DND-41 (cell line): Measurements from ENCODE around the gene WWTR1.

ENCODE experiments used
- ATAC-seq: fragments of 200-7000 bp; cut with Tn5 transposase; 3 replicates; pipeline ENCODE4 v1.9.1; 2021; ENCODE audit warnings: low read depth; ENCODE audit not compliant: insufficient read depth
- DNase-seq: peaks from one replicate; pipeline ENCODE4 v3.0.0-alpha.2; 2020
- H2AFZ ChIP-seq: 2 replicates; pipeline ENCODE4 v1.6.0; 2012; ENCODE audit warnings: low read depth, low read length
- H3K27ac ChIP-seq: 2 replicates; pipeline ENCODE4 v1.5.1; 2012; ENCODE audit warnings: low read length, inconsistent platforms
- H3K27me3 ChIP-seq: fragments of 200-600 bp; sonication (generic); 2 replicates; pipeline ENCODE4 v1.6.0; 2012; ENCODE audit warnings: low read length, mild to moderate bottlenecking, inconsistent platforms; ENCODE audit not compliant: insufficient read depth, poor library complexity
- H3K36me3 ChIP-seq: 2 replicates; pipeline ENCODE4 v1.5.1; 2012; ENCODE audit warnings: low read length, inconsistent platforms; ENCODE audit not compliant: insufficient read depth
- H3K4me1 ChIP-seq: 2 replicates; pipeline ENCODE4 v1.5.1; 2012; ENCODE audit warnings: mild to moderate bottlenecking, low read length; ENCODE audit not compliant: insufficient read depth
- H3K4me2 ChIP-seq: 2 replicates; pipeline ENCODE4 v1.6.0; 2012; ENCODE audit warnings: mild to moderate bottlenecking, moderate library complexity, low read length, inconsistent platforms; ENCODE audit not compliant: insufficient read depth
- H3K4me3 ChIP-seq, 2 experiments: fragments of 200-600 bp in 1 of 2; shearing (Covaris generic) in 1 of 2; 2 replicates each; pipeline ENCODE4 v1.5.1; 2012 to 2016; ENCODE audit warnings: inconsistent platforms in 2 of 2, low read length in 2 of 2, mild to moderate bottlenecking in 2 of 2, low read depth in 1 of 2, moderate library complexity in 1 of 2
- H3K79me2 ChIP-seq: 2 replicates; pipeline ENCODE4 v1.6.0; 2012; ENCODE audit warnings: low read length, inconsistent platforms; ENCODE audit not compliant: insufficient read depth
- H3K9ac ChIP-seq: 2 replicates; pipeline ENCODE4 v1.6.0; 2012; ENCODE audit warnings: low read depth, mild to moderate bottlenecking, inconsistent platforms, low read length, moderate library complexity
- H3K9me3 ChIP-seq: 2 replicates; pipeline ENCODE4 v1.5.1; 2012; ENCODE audit warnings: low read length, moderate library complexity, mild to moderate bottlenecking, inconsistent platforms; ENCODE audit not compliant: insufficient read depth, severe bottlenecking
- H4K20me1 ChIP-seq: 2 replicates; pipeline ENCODE4 v1.6.0; 2012; ENCODE audit warnings: low read length; ENCODE audit not compliant: insufficient read depth
- EZH2 ChIP-seq: IDR thresholded peaks from 3 replicates; pipeline ENCODE4 v1.6.1; 2012; ENCODE audit warnings: borderline replicate concordance, low read depth, mild to moderate bottlenecking, moderate library complexity, low read length, inconsistent platforms; ENCODE audit not compliant: severe bottlenecking
- TF ChIP-seq, protein P1 (sequence below): IDR thresholded peaks from 2 replicates; pipeline ENCODE4 v1.5.1; 2012; ENCODE audit warnings: borderline replicate concordance, low read length, moderate library complexity, mild to moderate bottlenecking; ENCODE audit not compliant: poor library complexity, severe bottlenecking; ENCODE audit errors: extremely low read depth

Gene WWTR1

DNA sequence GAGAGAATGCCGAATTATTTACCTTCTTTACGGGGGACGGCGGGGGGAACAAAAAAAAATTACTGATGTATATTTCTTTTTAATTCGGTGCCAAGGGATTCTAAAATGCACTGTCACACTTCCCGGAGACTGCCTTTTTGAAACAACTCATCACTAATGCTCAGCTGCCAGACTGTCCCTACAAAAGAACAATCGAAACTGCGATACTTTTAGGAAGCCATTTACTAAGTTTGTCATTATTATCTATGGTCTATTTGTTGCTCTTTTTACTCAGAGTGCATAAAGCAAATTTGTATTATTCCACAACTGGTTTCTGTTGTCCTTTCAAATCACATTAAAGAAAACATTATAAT lies 122.5 kb downstream of the WWTR1 start:
- H3K4me3 ChIP-seq: no peak overlapping the region

DNA sequence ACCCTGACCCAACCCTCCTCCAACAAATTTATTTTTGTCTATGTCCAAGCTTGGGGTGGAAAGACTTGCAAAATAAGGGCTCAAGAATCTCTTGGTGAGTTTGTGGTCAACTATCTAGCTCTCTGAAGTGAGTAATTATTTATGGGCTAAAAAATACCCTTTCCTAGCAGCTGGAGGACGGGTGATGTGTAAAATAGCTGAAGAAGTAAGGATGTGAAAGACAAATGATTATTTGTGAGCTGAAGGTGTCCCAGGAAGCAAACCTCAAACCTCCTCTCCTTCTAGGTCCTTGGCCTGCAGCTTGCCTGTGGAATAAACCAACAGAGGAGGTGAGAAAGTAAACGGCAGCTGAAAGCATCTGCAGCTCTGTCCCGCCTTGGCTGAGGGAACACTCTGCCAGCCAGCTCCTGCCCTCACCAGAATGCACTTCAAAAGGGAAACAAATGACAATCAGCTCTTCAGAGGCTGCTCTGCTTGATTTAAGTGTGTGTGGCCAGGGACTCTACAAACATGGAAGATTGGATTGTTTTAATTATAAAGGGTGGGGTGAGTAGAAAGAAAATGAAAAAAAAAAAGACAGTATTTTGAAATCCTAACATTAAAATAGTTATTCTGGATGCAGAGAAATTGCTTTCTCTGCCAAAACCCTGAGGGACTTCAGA lies 123.0 kb downstream of the WWTR1 start:
- no peaks in the 10 kb centered on the region for H3K36me3 ChIP-seq
- H3K27me3 ChIP-seq: peaks cover 22% of the 10 kb centered on the region
- TF ChIP-seq, protein P1, sequence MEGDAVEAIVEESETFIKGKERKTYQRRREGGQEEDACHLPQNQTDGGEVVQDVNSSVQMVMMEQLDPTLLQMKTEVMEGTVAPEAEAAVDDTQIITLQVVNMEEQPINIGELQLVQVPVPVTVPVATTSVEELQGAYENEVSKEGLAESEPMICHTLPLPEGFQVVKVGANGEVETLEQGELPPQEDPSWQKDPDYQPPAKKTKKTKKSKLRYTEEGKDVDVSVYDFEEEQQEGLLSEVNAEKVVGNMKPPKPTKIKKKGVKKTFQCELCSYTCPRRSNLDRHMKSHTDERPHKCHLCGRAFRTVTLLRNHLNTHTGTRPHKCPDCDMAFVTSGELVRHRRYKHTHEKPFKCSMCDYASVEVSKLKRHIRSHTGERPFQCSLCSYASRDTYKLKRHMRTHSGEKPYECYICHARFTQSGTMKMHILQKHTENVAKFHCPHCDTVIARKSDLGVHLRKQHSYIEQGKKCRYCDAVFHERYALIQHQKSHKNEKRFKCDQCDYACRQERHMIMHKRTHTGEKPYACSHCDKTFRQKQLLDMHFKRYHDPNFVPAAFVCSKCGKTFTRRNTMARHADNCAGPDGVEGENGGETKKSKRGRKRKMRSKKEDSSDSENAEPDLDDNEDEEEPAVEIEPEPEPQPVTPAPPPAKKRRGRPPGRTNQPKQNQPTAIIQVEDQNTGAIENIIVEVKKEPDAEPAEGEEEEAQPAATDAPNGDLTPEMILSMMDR: no peak
- no peak for TF ChIP-seq EZH2
- DNase-seq (no peak), ATAC-seq (no peak)
- H3K4me3 ChIP-seq: no peak overlapping the region
- H3K9me3 ChIP-seq: no peaks in the 10 kb centered on the region
- no peak overlapping the region for H3K4me2 ChIP-seq
- H3K4me1 ChIP-seq: no peaks in the 10 kb centered on the region
- no peak overlapping the region for H2AFZ ChIP-seq
- H3K27ac ChIP-seq: no peak overlapping the region
- H3K79me2 ChIP-seq: no peaks in the 10 kb centered on the region
- no peaks in the 10 kb centered on the region for H4K20me1 ChIP-seq
- no peak overlapping the region for H3K9ac ChIP-seq

More for the DNA sequence above, 122.5 kb downstream of the WWTR1 start:
- DNase-seq: no peak
- peaks cover 22% of the 10 kb centered on the region for H3K27me3 ChIP-seq
- H3K36me3 ChIP-seq: no peaks in the 10 kb centered on the region
- no peak overlapping the region for H3K4me2 ChIP-seq
- H3K9ac ChIP-seq: no peak overlapping the region
- no peaks in the 10 kb centered on the region for H3K79me2 ChIP-seq
- no peaks in the 10 kb centered on the region for H4K20me1 ChIP-seq
- H2AFZ ChIP-seq: no peak overlapping the region
- H3K4me1 ChIP-seq: no peaks in the 10 kb centered on the region
- no peak for TF ChIP-seq EZH2
- TF ChIP-seq, protein P1: no peak
- no peak overlapping the region for H3K27ac ChIP-seq
- no peaks in the 10 kb centered on the region for H3K9me3 ChIP-seq
- ATAC-seq: no peak

DNA sequence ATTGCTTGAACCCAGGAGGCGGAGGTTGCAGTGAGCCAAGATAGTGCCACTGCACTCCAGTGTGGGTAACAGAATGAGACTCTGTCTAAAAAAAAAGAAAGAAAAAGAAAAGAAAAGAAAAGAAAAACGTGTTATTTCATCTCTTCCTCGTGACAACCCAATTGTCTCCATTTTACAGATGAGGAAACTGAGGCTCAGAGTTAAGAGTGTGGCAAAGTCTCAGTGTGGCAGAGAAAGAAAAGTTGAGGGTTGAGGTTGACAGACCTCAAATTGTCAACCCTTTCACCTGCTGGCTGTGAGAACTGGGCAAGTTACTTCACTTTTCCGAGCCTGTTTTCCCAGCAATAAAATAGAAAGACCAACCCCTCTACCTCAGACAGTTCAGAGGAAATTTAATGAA lies 123.7 kb downstream of the WWTR1 start:
- Histone ChIP-seq H3K4me1 (no peaks in the 10 kb centered on the region), H3K9me3 (no peaks in the 10 kb centered on the region), H2AFZ (no peak overlapping the region), H3K79me2 (no peaks in the 10 kb centered on the region), H4K20me1 (no peaks in the 10 kb centered on the region), H3K36me3 (no peaks in the 10 kb centered on the region), H3K27ac (no peak overlapping the region), H3K9ac (no peak overlapping the region), H3K27me3 (peaks cover 22% of the 10 kb centered on the region), H3K4me2 (no peak overlapping the region), H3K4me3 (no peak overlapping the region)
- no peak for TF ChIP-seq EZH2
- TF ChIP-seq, protein P1: no peak
- ATAC-seq (no peak), DNase-seq (no peak)
